Tibial nerve (tissue), 4 donors: ENCODE data around the gene TRIM9.

Source experiments
- EP300 ChIP-seq, 2 donors: sonication (generic); formaldehyde crosslinking; IDR thresholded peaks; one replicate each; pipeline ENCODE4 v1.6.1; 2017; ENCODE audit warnings: antibody characterized with exemption in 2 of 2, mild to moderate bottlenecking in 1 of 2
- POLR2A ChIP-seq, 2 donors: fragments of 450-650 bp; IDR thresholded peaks; one replicate each; pipeline ENCODE4 v1.6.1; 2017; ENCODE audit warnings: antibody characterized with exemption in 2 of 2, mild to moderate bottlenecking in 2 of 2, moderate library complexity in 2 of 2
- TF ChIP-seq, protein P1 (sequence below), 5 experiments: fragments of 200-600 bp in 3 of 5; fragments of 450-650 bp in 2 of 5; sonication (generic) in 3 of 5; IDR thresholded peaks; one replicate each; pipeline ENCODE4 v1.5.1; 2016 to 2019; ENCODE audit warnings: antibody characterized with exemption in 5 of 5, mild to moderate bottlenecking in 3 of 5, moderate library complexity in 2 of 5

DNA sequence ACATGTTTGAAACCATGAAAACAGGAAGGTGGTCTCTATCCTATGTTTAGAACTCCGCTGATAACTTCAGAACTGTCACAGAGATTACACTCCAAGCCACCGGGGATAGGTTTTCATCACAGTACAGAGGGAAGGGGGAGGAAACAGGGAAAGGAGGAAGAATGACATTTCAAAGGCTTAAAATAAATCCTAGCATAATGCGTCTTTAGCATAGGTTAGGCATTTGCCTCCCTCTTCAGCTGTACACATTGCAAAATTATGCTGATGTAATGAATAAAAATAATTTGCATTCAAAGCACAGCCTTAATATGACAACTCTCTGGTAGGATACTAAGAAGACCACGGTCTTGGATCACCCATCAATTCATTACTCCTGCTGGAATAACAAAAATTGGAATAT lies 96.3 kb downstream of the TRIM9 start:
- TF ChIP-seq, protein P1, sequence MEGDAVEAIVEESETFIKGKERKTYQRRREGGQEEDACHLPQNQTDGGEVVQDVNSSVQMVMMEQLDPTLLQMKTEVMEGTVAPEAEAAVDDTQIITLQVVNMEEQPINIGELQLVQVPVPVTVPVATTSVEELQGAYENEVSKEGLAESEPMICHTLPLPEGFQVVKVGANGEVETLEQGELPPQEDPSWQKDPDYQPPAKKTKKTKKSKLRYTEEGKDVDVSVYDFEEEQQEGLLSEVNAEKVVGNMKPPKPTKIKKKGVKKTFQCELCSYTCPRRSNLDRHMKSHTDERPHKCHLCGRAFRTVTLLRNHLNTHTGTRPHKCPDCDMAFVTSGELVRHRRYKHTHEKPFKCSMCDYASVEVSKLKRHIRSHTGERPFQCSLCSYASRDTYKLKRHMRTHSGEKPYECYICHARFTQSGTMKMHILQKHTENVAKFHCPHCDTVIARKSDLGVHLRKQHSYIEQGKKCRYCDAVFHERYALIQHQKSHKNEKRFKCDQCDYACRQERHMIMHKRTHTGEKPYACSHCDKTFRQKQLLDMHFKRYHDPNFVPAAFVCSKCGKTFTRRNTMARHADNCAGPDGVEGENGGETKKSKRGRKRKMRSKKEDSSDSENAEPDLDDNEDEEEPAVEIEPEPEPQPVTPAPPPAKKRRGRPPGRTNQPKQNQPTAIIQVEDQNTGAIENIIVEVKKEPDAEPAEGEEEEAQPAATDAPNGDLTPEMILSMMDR (IDR thresholded peaks at IDR 0.05), result no peak
- TF ChIP-seq POLR2A (IDR thresholded peaks at IDR 0.05) (no peak), EP300 (IDR thresholded peaks at IDR 0.05) (no peak)
